Occipital lobe (tissue), 2 donors: ENCODE measurements around the gene SORBS2. TPM values are rescaled to one million over a fixed set of nuclear protein-coding genes. Genes with fewer than 3 reads are reported as not detected.

Experiments
- DNase-seq: peaks from one replicate; lab custom pipeline; 2025; lab: John Stamatoyannopoulos, UW
- total RNA-seq: library from RNA; depleted of rRNA; stranded (reverse); fragments of >200 nt; gene quantifications from one replicate; pipeline ENCODE4 v1.2.3, GENCODE V29; 2014

The SORBS2 gene
- total RNA-seq, 1 donor from 2014 or later: 66.8 TPM

- DNase-seq: no peak
Measured at GRCh38 chr4:185742766-185743165, 69.2 kb downstream of the SORBS2 start.

GRCh38 chr4:185741795-185742194 is 70.2 kb downstream of the SORBS2 start:
- no peak for DNase-seq

GRCh38 chr4:185740471-185740873 is 71.5 kb downstream of the SORBS2 start:
- no peak for DNase-seq

GRCh38 chr4:185738820-185739219 is 73.2 kb downstream of the SORBS2 start:
- DNase-seq: no peak

- no peak for DNase-seq
Measured at GRCh38 chr4:185738038-185738552, 73.9 kb downstream of the SORBS2 start.

GRCh38 chr4:185737489-185738037 is 74.4 kb downstream of the SORBS2 start:
- DNase-seq: no peak

- DNase-seq: no peak
Measured at GRCh38 chr4:185736882-185737281, 75.1 kb downstream of the SORBS2 start.

- DNase-seq: no peak
Measured at GRCh38 chr4:185735866-185736400, 76.1 kb downstream of the SORBS2 start.

- no peak for DNase-seq
Measured at GRCh38 chr4:185734930-185735329, 77.1 kb downstream of the SORBS2 start.

GRCh38 chr4:185734214-185734613 is 77.8 kb downstream of the SORBS2 start:
- DNase-seq: no peak

- DNase-seq: no peak
Measured at GRCh38 chr4:185730849-185731608, 81.0 kb downstream of the SORBS2 start.

- DNase-seq: no peak
Measured at GRCh38 chr4:185730387-185730786, 81.6 kb downstream of the SORBS2 start.

GRCh38 chr4:185729391-185729804 is 82.6 kb downstream of the SORBS2 start:
- no peak for DNase-seq

- DNase-seq: no peak
Measured at GRCh38 chr4:185728893-185729292, 83.1 kb downstream of the SORBS2 start.

- no peak for DNase-seq
Measured at GRCh38 chr4:185726931-185727330, 85.1 kb downstream of the SORBS2 start.

GRCh38 chr4:185723631-185724260 is 88.2 kb downstream of the SORBS2 start:
- no peak for DNase-seq

- DNase-seq: no peak
Measured at GRCh38 chr4:185722029-185722316, 90.0 kb downstream of the SORBS2 start.

- DNase-seq: no peak
Measured at GRCh38 chr4:185721190-185722028, 90.6 kb downstream of the SORBS2 start.

- DNase-seq: no peak
Measured at GRCh38 chr4:185719500-185719858, 92.5 kb downstream of the SORBS2 start.

- no peak for DNase-seq
Measured at GRCh38 chr4:185718578-185719499, 93.2 kb downstream of the SORBS2 start.

GRCh38 chr4:185717377-185717741 is 94.6 kb downstream of the SORBS2 start:
- DNase-seq: no peak
